GM21619 (cell line): ENCODE results near the gene LGALS12.
"Not testable (repeated sequence)": the region's sequence is repeated elsewhere in the genome, so short reads cannot be mapped to it uniquely, and the experiment has no call there.

Experiments used
- ATAC-seq: cut with Tn5 transposase; IDR thresholded peaks from one replicate; pipeline ENCODE4 v1.9.1; 2021; ENCODE audit not compliant: unreplicated experiment

LGALS12 gene

GRCh38 chr11:63504054-63504453, 1.8 kb upstream of the LGALS12 start:
- ATAC-seq = no peak

GRCh38 chr11:63504933-63505586, 824 bp upstream of the LGALS12 start:
- no peak for ATAC-seq

GRCh38 chr11:63506876-63507275, 992 bp downstream of the LGALS12 start:
- no peak for ATAC-seq

GRCh38 chr11:63507511-63507910, 1.6 kb downstream of the LGALS12 start:
- no peak for ATAC-seq

- no peak for ATAC-seq
Measured at GRCh38 chr11:63508009-63508408, 2.1 kb downstream of the LGALS12 start.

- no peak for ATAC-seq
Measured at GRCh38 chr11:63508745-63509144, 2.9 kb downstream of the LGALS12 start.

GRCh38 chr11:63510360-63511047, 4.6 kb downstream of the LGALS12 start:
- no peak for ATAC-seq

- no peak for ATAC-seq
Measured at GRCh38 chr11:63511048-63511748, 5.3 kb downstream of the LGALS12 start.

GRCh38 chr11:63512816-63513215, 6.9 kb downstream of the LGALS12 start:
- no peak for ATAC-seq

GRCh38 chr11:63516109-63516508, 10.2 kb downstream of the LGALS12 start:
- no peak for ATAC-seq

GRCh38 chr11:63517156-63517555, 11.3 kb downstream of the LGALS12 start:
- ATAC-seq = no peak

- no peak for ATAC-seq
Measured at GRCh38 chr11:63518548-63518947, 12.7 kb downstream of the LGALS12 start.

GRCh38 chr11:63520606-63521170, 14.8 kb downstream of the LGALS12 start:
- ATAC-seq = no peak

GRCh38 chr11:63521896-63522295, 16.0 kb downstream of the LGALS12 start:
- ATAC-seq = no peak

- ATAC-seq = no peak
Measured at GRCh38 chr11:63523151-63523550, 17.3 kb downstream of the LGALS12 start.

GRCh38 chr11:63527667-63528066, 21.8 kb downstream of the LGALS12 start:
- ATAC-seq = no peak

GRCh38 chr11:63528156-63528555, 22.3 kb downstream of the LGALS12 start:
- ATAC-seq = not testable (repeated sequence)

GRCh38 chr11:63528729-63529278, 22.9 kb downstream of the LGALS12 start:
- ATAC-seq = not testable (repeated sequence)

GRCh38 chr11:63529373-63529772, 23.5 kb downstream of the LGALS12 start:
- not testable (repeated sequence) for ATAC-seq

- no peak for ATAC-seq
Measured at GRCh38 chr11:63530021-63530420, 24.1 kb downstream of the LGALS12 start.

GRCh38 chr11:63531074-63531792, 25.3 kb downstream of the LGALS12 start:
- peak; percentile 83 for ATAC-seq
